DOHH2 (cell line): ENCODE results near the gene FXN.

Experiments used
- H3F3A ChIP-seq: fragments of 200-600 bp; sonication (generic), shearing (Covaris generic); 2 replicates; pipeline ENCODE4 v1.6.0; 2016; ENCODE audit warnings: antibody characterized with exemption, mild to moderate bottlenecking; ENCODE audit not compliant: control insufficient read depth, insufficient read depth
- H3K27ac ChIP-seq: fragments of 200-600 bp; sonication (generic); 2 replicates; pipeline ENCODE4 v1.5.1; 2014; ENCODE audit warnings: low read depth, mild to moderate bottlenecking, low read length, moderate library complexity
- H3K27me3 ChIP-seq: fragments of 200-600 bp; sonication (generic); 2 replicates; pipeline ENCODE4 v1.6.1; 2014; ENCODE audit warnings: mild to moderate bottlenecking, low read length, mixed read lengths; ENCODE audit not compliant: control insufficient read depth
- H3K36me3 ChIP-seq: fragments of 200-600 bp; sonication (generic); 2 replicates; pipeline ENCODE4 v1.6.1; 2014; ENCODE audit warnings: mild to moderate bottlenecking, low read length, moderate library complexity, mixed read lengths; ENCODE audit not compliant: control insufficient read depth
- H3K4me1 ChIP-seq: fragments of 200-600 bp; sonication (generic); 2 replicates; pipeline ENCODE4 v1.6.1; 2014; ENCODE audit warnings: mild to moderate bottlenecking, low read length, mixed read lengths; ENCODE audit not compliant: control insufficient read depth
- H3K4me2 ChIP-seq: fragments of 200-600 bp; sonication (generic); 2 replicates; pipeline ENCODE4 v1.6.0; 2014; ENCODE audit warnings: mild to moderate bottlenecking, low read length, moderate library complexity
- H3K4me3 ChIP-seq: fragments of 200-600 bp; sonication (generic); 2 replicates; pipeline ENCODE4 v1.5.1; 2014; ENCODE audit warnings: mild to moderate bottlenecking, low read length, mixed read lengths
- H3K79me2 ChIP-seq: fragments of 200-600 bp; sonication (generic); 2 replicates; pipeline ENCODE4 v1.6.1; 2014; ENCODE audit warnings: mild to moderate bottlenecking, low read length, mixed read lengths; ENCODE audit not compliant: control insufficient read depth
- H3K9me2 ChIP-seq: fragments of 200-600 bp; sonication (generic); replicated peaks from 2 replicates; pipeline ENCODE4 v1.6.1; 2014; ENCODE audit warnings: mild to moderate bottlenecking, low read length, mixed read lengths; ENCODE audit not compliant: control insufficient read depth
- H3K9me3 ChIP-seq: fragments of 200-600 bp; sonication (generic); 2 replicates; pipeline ENCODE4 v1.6.1; 2014; ENCODE audit warnings: antibody characterized with exemption, low read length, mixed read lengths; ENCODE audit not compliant: control insufficient read depth, insufficient read depth
- H4K20me1 ChIP-seq: fragments of 200-600 bp; sonication (generic); 2 replicates; pipeline ENCODE4 v1.6.0; 2014; ENCODE audit warnings: low read depth, mild to moderate bottlenecking, antibody characterized with exemption, low read length, moderate library complexity; ENCODE audit not compliant: control insufficient read depth, insufficient read depth
- CTCF ChIP-seq: fragments of 200-600 bp; sonication (generic); IDR thresholded peaks from one replicate; pipeline ENCODE4 v1.5.1; 2014; ENCODE audit warnings: antibody characterized with exemption, mild to moderate bottlenecking, low read depth, low read length; ENCODE audit not compliant: poor library complexity, severe bottlenecking
- EZH2phosphoT487 ChIP-seq: fragments of 200-600 bp; sonication (generic); IDR thresholded peaks from 2 replicates; pipeline ENCODE4 v1.6.1; 2017; ENCODE audit warnings: borderline replicate concordance, mild to moderate bottlenecking, antibody characterized with exemption, low read length, moderate library complexity, mixed read lengths

The FXN gene

GRCh38 chr9:69029535-69029934 lies 6.0 kb upstream of the FXN start:
- H3K4me1 ChIP-seq = peaks cover 5% of the 10 kb centered on the region
- H3K27ac ChIP-seq = no peak overlapping the region

GRCh38 chr9:69030851-69031645 lies 4.5 kb upstream of the FXN start:
- Histone ChIP-seq H3K79me2 (peaks cover 2% of the 10 kb centered on the region), H3K9me3 (no peaks in the 10 kb centered on the region), H3K9me2 (no peaks in the 10 kb centered on the region), H3K27ac (no peak overlapping the region), H3K4me2 (no peak overlapping the region), H4K20me1 (no peaks in the 10 kb centered on the region), H3K4me1 (peaks cover 9% of the 10 kb centered on the region), H3K4me3 (no peak overlapping the region), H3K36me3 (no peaks in the 10 kb centered on the region), H3F3A (no peaks in the 10 kb centered on the region; the same call in 1 of the 2 replicates), H3K27me3 (no peaks in the 10 kb centered on the region)
- TF ChIP-seq EZH2phosphoT487 (no peak), CTCF (no peak)

More at GRCh38 chr9:69029535-69029934, 6.0 kb upstream of the FXN start:
- Histone ChIP-seq H3F3A (no peaks in the 10 kb centered on the region; the same call in 1 of the 2 replicates), H3K4me2 (no peak overlapping the region), H3K9me3 (no peaks in the 10 kb centered on the region), H3K36me3 (no peaks in the 10 kb centered on the region), H4K20me1 (no peaks in the 10 kb centered on the region), H3K9me2 (no peaks in the 10 kb centered on the region), H3K79me2 (no peaks in the 10 kb centered on the region), H3K27me3 (no peaks in the 10 kb centered on the region), H3K4me3 (no peak overlapping the region)
- TF ChIP-seq CTCF (no peak), EZH2phosphoT487 (no peak)

- no peaks in the 10 kb centered on the region for H4K20me1 ChIP-seq
- H3K4me3 ChIP-seq = no peak overlapping the region
- no peak overlapping the region for H3K4me2 ChIP-seq
- no peaks in the 10 kb centered on the region for H3K9me3 ChIP-seq
- no peak overlapping the region for H3K27ac ChIP-seq
- H3K36me3 ChIP-seq = no peaks in the 10 kb centered on the region
- H3K4me1 ChIP-seq = peaks cover 10% of the 10 kb centered on the region
- no peaks in the 10 kb centered on the region; the same call in 1 of the 2 replicates for H3F3A ChIP-seq
- H3K79me2 ChIP-seq = peaks cover 30% of the 10 kb centered on the region
- TF ChIP-seq CTCF (no peak), EZH2phosphoT487 (no peak)
- H3K9me2 ChIP-seq = no peaks in the 10 kb centered on the region
- no peaks in the 10 kb centered on the region for H3K27me3 ChIP-seq
Measured at GRCh38 chr9:69034071-69034470, 1.5 kb upstream of the FXN start.
